A375 (cell line): ENCODE measurements around the gene SLC6A18. TPM values are rescaled to one million over a fixed set of nuclear protein-coding genes. Genes with fewer than 3 reads are reported as not detected.

Source experiments
- total RNA-seq: library from RNA; depleted of rRNA; stranded (reverse); fragments of >200 nt; shearing (Covaris generic); gene quantifications from 2 replicates; pipeline ENCODE4 v1.2.3, GENCODE V29; 2014; rRNA removed

SLC6A18 gene
- total RNA-seq, result not detected in 2 replicates

GRCh38 chr5:1225081-1225480 lies at the start of gene SLC6A18:
TSS of gene SLC6A18 (plus strand) at chr5:1225381. CDS start at chr5:1225478, 97 bp downstream.

GRCh38 chr5:1201327-1202025 lies 23.7 kb upstream of the SLC6A18 start, which contains the start of gene SLC6A19:
TSS of gene SLC6A19 (plus strand) at chr5:1201595. CDS start at chr5:1201651, 56 bp downstream.

GRCh38 chr5:1294835-1295649 lies 69.9 kb downstream of the SLC6A18 start, which contains the start of gene TERT:
TSS of gene TERT (minus strand) at chr5:1295068. CDS start at chr5:1294989, 79 bp downstream.

Other genes with a start within 250 kb of the SLC6A18 start
- gene NKD2, start 216.6 kb upstream of the SLC6A18 start, total RNA-seq, result 0.49 and 0.72 TPM in 2 replicates
- gene SLC12A7, start 113.3 kb upstream of the SLC6A18 start, total RNA-seq, result 23.5 and 31.1 TPM in 2 replicates
- not detected in 2 replicates for gene SLC6A19, start 23.8 kb upstream of the SLC6A18 start, total RNA-seq
- 4.1 and 5.4 TPM in 2 replicates for gene TERT, start 69.7 kb downstream of the SLC6A18 start, total RNA-seq
- 254 and 276 TPM in 2 replicates for gene CLPTM1L, start 119.7 kb downstream of the SLC6A18 start, total RNA-seq
- gene SLC6A3, start 220.1 kb downstream of the SLC6A18 start, total RNA-seq, result not detected in 2 replicates